HL-60 (cell line): ENCODE data around the gene MOB3B.

Experiments used
- CTCF ChIP-seq: IDR thresholded peaks from one replicate; pipeline ENCODE4 v1.5.1; 2011; ENCODE audit warnings: low read length, control low read depth, inconsistent platforms; ENCODE audit not compliant: insufficient read depth
- POLR2AphosphoS5 ChIP-seq: IDR thresholded peaks from 2 replicates; pipeline ENCODE4 v1.6.1; 2012; ENCODE audit warnings: low read depth

- no peak for TF ChIP-seq CTCF
- TF ChIP-seq POLR2AphosphoS5, result no peak
These were observed 192.8 kb downstream of the MOB3B start for GRCh38 chr9:27336829-27337228.
